GM19397 (cell line): Measurements from ENCODE around the gene DYNLT2.
"Not testable (repeated sequence)": the region's sequence is repeated elsewhere in the genome, so short reads cannot be mapped to it uniquely, and the experiment has no call there.

Experiments
- ATAC-seq: cut with Tn5 transposase; IDR thresholded peaks from one replicate; pipeline ENCODE4 v1.9.1; 2021; ENCODE audit warnings: mild to moderate bottlenecking, moderate library complexity; ENCODE audit not compliant: unreplicated experiment

The DYNLT2 gene

DNA sequence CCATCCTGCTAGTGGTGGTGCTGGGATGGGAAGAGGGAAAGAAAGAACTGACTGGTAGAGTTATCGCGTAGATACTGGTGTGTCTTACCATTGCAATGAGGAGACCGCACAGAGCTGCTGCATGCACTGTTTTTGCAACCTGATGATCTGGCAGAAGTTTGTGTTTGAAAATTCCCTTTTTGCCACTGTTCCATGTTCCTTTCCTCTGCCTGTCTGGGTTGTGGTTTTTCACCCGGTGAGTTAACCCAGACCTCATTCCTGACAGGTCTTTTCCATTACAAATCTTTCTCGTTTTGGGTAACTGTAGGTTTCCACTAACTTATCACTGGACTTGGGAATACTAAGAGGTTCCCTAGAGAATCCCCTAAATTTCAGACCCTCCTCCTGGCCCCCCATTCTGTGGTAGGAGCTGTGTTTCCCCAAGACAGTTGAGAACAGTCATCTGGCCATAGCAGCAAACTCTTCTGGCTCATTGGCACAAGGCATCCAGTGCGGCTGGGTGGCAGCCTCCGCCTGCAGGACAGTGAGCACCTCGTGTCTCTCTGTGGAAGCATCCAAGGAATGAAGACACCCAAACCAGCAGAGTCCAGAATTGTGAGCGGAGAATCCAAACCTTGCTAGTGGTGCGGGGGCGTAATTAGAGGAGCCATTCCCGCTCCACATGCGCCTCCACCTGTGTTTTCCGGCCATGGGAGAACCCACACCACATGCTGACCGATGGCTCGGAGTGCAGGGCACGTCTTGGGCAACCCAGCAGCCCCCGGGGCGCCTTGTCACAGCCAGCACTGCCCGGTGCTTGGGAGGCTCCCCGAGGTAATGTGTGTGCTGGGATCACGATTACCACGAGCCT, 32.8 kb upstream of the DYNLT2 start:
- ATAC-seq = no peak

DNA sequence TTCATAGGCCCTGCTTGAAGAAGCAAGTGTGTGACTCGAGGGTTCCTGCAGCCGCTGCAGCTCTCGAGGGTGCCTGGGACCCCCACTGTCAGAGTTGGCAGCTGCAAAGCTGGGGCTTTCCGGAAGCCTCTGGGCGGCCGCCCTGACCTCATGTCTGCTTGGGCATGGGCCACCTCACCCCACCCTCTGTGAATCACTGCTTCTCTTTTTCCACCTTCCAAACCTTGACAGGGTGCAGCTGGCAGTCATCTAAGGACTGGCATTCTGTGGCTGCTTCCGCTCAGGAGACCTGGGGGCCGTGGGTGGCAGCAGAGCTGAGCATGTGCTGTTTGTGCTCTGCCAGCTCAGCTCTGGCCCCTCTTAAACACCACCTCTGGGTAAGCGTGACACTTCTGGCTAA, 32.0 kb upstream of the DYNLT2 start:
- ATAC-seq = no peak

DNA sequence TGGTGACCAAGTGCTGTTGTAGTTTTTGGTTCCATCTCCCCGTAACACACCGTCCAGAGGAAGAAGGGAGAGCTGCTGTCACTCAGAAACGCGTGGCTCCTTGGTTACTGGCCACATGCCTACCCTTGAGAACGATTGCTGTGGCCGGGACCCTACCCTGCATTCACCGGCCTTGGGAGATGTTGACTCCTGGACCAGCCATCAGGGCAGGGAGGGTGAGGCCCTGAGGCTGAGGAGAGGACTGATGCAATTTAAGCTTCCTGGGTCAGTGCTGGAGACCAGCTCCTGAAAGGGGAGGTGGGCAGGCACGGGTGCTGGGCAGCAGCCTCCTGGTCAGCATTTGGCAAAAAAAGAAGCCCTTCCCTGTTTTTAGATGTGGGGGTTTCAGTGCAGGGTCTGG, 31.6 kb upstream of the DYNLT2 start:
- no peak for ATAC-seq

DNA sequence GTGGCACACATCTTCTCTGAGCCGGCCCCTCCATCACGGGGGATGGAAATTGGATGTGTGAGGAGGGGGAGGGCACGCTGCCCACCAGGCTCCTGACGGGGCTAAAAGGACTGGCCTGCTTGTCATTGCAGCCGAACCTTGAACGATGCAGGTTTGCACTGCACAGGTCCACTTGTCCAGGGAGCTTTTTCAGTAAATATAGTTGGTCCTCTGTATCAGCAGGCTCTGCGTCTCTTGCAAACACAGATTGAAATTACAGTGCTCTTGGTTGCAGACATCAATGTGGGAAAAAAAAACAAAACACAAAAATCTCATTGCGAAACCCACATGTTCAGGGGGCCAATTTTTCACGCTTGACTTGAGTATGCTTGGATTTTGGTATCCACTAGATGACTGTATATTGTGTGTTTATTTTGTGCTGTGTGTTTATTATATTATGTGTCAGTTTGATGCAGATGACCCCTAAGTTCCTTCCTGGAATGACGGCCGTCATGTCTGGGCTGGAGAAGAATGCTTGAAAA, 29.3 kb upstream of the DYNLT2 start:
- no peak for ATAC-seq

DNA sequence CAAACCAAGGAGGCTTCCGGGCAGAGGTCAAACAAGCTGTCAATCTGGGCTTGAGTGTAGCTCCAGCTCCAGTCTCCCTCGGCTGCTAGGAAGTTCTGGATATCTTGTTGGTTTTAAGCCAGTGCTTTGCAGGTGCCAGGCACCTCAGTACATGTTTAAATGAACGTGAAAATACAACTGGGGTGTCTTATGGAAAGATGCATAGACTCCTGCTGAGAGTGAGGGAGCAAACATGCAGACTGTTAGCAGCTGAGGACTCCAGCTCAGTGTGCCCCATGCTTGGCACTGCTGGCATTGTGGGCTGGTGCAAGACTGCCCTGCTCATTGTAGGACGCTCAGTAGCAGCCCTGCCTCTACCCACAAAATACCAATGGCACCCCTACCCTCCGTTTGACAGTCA, 28.5 kb upstream of the DYNLT2 start:
- ATAC-seq = no peak

DNA sequence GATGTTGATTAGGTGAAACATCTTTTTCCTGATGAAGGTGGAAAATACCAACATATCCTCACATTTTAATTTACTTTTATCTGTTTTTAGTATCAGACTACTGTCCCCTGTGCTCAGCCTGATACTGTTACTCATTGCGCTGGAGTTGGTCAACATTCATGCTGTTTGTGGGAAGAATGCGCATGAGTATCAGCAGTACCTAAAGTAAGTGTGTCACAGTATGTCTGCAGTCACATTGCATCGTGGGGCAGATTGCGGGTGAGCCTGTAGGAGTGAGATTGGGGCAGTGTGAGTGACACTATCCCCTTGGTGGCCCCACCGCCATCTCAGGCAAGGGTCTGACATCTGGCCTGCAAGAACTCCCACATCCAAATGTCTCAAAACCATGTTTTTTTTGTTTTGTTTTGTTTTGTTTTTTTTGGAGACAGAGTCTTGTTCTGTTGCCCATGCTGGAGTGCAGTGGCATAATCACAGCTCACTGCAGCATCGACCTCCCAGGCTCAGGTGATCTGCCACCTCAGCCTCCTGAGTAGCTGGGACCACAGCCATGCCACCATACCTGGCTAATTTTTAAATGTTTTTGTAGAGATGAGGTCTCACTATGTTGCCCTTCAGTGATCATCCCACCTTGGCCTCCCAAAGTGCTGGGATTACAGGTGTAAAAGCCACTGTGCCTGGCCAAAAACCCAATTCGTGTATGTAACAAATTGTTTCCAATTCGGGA, 27.9 kb upstream of the DYNLT2 start:
- ATAC-seq = no peak

DNA sequence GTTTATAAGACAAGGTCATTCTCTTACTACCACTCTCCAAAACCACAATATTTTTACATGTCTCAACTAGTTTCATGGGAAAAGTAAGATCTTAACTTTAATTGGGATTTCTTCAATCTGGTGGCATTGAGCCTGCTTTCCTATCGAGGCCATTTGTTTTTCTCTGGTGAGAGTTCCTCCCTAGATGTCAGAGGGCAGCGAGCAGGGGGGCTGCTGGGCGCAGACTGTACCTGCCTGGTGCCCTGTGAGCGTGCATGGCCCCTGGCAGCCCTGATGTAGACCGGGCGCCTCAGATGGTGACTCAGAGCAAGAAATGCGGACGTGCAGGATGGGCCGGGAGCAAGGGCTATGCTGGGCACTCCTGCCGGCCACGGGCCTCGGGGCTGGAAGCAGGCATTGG, 27.3 kb upstream of the DYNLT2 start:
- no peak for ATAC-seq

DNA sequence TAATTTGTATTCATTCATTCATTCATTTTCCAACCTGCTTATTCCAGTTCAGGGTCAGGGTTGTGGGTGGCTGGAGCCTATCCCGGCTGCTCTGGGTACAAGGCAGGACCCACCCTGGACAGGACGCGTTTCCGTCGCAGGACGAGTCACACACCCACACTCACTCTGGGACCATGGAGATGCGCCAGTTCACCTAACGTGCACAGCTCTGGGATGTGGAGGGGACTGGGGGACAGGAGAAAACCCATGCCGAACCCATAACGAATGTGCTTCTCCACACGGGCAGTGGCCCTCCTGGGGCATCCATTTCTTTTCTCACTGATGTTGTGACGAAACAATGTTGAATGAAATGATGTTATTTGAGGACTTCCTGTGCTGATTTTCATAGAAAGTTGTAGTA, 26.5 kb upstream of the DYNLT2 start:
- ATAC-seq = no peak

DNA sequence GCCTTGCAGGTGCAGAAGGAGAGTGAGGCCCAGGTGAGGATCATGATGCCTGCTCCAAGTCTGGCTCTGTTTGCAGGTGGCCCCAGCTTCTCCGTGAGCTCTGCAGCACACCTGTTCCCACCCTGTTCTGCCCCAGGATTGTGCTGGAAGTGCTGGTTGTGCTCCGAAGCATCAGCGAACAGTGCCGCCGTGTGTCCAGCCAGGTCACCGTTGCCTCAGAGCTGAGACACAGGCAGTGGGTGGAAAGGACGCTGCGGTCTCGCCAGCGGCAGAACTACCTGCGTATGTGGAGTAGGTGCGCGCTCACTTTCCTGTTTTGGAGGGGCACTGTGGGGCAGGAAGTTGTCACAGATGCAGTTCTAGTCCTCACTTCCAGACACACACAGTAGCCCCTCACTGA, 25.0 kb upstream of the DYNLT2 start:
- no peak for ATAC-seq

DNA sequence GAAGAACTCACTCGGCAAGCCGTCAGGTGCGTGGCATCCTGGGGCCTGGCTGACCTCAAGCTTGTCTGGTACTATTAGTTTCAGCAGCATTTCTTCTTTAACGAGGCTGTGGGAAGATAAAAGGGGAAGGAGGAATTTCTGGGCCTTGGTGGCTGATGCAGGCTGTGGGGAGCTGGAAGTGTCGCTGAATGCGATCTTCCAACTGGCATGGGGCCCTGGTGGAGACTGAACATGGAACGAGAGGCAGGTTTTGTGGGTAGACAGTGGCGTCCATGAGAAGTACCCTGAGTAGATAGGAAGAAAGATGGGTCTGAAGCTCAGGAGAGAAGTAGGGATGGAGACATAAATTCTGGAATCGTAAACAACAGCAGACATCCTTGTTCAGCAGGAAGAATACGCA, 23.9 kb upstream of the DYNLT2 start:
- ATAC-seq = no peak

DNA sequence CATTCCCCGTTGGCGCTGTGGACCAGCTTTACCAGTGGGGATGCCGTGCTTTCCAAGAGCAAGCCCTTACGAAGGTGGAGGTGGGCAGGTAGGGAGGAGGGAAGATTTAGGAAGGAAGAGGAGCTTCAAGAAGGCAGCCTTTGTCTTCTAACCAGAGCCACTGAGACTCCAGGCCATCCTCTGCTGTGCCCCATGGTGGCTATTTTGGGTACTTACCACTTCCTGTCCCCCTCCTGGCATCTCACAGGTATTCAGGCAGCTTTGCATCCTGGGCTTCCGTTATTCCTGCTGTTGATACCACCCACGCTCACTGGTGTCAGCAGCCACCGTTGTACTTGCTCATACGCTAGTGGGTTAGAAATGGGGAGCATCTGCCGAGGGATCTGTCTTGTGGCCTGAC, 23.0 kb upstream of the DYNLT2 start:
- no peak for ATAC-seq

DNA sequence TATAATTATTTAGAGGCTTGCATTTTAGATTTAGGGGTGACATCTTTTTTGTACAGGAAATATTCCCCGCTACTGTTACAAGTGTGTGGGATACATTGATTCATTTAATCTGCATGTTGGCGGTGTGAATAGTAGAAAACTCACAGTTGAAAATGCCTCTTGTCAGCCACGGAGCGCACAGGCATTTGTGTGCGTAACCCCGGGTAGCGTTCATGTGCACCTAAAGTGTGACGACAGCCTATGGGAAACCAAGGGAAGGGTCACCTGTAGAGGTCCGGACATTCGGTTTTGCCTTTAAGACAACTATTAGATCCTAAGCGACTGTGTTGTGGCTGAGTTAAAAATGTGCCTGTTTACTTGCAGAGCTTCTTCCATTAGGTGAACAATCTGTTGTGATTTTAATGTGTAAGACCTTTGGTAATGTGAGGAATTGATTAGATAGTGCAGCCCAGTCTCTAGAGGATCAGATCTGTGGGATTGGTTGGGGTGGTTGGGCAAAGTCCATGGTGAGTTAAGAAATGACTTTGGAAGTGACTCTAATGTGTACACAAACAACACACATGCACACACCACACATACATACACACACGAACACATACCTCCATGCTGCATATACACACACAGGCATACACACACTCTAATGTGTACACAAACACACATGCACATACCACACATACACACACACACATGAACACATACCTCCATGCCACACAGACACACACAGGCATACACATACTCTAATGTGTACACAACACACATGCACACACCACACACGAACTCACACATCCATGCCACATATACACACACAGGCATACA, 15.8 kb upstream of the DYNLT2 start:
- no peak for ATAC-seq

DNA sequence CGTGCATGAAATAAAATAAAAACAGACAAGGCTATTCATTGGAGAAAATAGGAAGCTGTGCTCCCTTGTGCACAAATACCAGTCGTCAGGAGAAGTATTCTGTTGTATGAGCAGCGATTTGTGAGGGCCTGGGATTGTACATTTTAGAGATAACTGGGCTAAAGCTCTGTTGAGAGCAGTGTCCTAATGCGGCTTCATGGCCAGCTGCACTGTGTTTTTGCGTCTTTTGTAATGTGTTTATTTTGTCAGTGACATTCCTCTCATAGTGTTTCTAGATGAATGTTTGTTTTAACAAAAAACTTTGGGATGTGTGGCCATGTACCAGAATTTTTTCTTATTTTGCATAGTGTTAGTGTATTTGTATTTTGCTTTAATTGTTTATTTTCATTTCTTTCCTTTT, 14.9 kb upstream of the DYNLT2 start:
- ATAC-seq = no peak

DNA sequence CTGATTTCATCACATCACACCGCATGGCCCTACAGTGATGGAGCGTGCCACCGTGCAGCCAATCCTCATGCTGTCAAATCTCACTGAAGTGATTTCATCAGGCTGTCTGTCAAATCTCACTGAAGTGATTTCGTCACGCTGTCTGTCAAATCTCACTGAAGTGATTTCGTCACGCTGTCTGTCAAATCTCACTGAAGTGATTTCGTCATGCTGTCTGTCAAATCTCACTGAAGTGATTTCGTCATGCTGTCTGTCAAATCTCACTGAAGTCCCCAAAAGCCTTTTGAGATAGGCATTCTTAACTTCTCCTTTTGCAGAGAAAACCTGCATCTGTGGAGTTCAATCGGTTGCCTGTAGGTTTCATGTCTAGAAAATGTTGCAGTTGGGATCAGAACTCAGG, 14.4 kb upstream of the DYNLT2 start:
- not testable (repeated sequence) for ATAC-seq

DNA sequence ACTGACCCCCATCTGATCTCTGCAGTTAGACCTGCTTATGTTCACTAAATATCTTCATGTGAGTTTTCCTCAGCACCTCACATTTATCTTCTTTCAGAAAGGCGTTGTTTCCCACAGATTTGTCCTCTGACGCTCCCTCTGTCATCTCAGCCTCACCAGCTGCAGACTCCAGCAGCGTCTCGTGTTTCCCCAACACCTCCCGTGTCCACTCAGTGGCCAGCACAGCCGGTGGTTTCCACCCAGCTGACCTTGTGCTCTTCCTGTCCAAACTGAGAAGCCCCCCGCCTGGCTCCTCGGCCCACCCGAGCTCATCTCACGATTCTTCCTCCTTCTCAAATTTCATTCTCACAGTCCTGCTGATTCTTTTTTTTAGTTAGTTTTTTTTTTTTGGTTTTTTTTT, 12.5 kb upstream of the DYNLT2 start:
- no peak for ATAC-seq

DNA sequence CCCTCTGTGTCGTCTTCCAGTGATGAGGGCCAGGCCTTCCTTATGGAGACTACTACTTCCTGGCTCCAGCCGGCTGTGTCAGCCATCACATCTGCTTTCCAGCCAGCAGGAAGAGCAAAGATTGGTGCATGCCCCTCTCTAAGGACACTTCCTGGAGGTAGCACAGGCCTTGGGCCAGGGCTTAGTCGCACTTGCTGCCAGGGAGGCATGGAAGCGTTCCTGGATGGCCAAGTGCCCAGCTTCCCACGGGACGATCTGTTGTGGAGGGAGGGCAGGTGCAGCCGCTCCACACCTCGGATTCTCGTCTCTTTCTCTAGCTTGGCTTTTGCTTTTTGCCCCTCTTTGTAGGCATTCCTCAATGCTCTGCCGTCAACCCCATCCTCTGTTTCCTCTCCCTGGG, 11.9 kb upstream of the DYNLT2 start:
- ATAC-seq = no peak

DNA sequence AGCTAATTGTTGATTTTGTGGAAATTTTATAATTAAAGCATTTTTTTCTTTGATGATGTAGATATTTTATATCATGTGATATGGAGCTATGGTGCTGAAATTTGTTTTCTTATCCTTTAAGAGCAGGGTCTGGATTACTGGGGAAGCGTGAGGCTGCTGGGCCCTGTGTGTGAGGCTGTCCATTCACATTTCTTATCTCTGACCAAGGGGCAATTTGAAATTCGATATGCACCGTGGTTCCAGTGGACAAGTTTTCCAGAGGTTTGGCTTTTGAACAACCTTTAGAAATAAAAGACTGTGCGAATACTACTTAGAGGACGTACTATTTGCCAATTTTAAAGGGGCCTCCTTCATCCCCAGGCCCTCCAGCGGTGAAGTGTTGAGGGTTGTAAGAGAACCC, 3.8 kb upstream of the DYNLT2 start:
- ATAC-seq = no peak

DNA sequence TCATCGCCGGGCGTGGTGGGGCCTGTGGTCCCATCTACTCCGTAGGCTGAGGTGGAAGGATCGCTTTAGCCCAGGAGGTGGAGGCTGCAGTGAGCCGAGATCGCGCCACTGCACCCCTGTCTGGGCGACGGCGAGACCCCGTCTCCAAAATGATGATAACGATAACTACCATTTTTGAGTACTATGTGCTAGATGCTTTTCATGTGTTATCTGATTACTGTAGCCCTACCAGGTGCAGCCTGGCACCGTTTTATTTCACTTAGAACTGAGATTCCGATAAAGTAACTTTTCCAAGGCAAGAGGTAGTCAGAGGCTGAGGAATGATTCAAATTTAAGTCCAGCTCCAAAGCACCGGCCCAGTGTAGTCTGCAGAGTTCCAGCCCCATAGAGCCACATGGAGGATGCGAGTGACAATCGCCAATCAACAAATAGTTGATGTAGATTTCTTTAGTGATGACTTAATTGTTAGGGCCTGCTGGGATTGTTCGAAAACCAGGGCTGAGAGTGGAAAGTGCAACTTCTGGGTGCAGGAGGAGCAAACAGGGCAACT, 777 bp upstream of the DYNLT2 start:
- no peak for ATAC-seq

DNA sequence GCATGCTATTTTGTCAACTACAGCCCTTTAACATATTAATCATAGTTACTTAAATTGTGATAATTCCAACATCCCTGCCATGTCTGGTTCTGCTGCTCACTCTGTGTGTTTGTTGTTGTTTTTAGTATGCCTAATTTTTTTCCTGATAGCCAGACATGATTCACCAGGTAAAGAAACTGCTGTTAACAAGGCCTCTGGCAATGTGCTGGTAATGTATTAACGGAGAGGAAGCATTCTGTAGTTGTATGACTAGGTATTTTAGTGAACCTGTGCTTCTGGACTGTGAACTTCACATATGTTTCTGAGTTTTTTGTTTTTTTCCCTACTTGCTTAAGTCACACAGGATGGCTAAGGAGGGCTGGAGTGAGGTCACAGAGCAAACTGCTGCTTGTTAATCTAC, 4.8 kb downstream of the DYNLT2 start:
- no peak for ATAC-seq

DNA sequence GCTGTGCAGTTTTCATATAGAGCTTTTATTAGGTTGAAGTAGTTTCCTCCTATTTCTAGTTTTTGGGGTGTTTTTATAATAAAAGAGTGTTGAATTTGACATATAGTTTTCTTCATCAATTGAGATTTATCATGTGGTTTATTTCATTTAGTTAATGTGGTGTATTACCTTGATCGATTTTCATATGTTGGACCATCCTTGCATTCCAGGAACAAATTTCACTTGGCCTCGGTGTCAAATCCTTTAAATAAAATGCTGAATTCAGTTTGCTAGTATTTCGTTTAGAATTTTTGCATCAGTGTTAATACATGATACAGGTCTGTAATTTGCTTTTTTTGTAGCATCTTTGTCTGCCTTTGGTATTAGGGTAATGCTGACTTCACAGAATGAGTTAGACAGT, 6.0 kb downstream of the DYNLT2 start:
- ATAC-seq = no peak

DNA sequence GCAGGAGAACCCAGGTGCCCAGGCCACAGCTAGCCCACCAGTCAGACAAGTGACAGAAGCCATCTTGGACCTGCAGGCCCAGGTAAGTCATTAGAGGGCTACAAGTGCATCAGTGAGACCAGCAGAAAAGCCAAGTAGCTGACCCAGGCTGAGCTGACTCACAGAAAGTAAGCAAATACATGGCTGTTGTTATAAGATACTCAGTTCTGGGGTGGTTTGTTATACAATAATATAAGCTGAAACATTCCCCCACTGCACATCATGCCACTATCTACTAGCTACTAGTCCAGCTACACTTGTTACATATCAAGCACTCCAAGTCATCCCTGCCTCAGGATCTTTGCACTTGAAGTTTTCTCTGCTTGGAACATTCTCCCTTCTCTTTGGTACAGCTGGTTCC, 10.0 kb downstream of the DYNLT2 start:
- no peak for ATAC-seq
